ENCODE measurements around the gene PTPRM.

The PTPRM gene

DNA sequence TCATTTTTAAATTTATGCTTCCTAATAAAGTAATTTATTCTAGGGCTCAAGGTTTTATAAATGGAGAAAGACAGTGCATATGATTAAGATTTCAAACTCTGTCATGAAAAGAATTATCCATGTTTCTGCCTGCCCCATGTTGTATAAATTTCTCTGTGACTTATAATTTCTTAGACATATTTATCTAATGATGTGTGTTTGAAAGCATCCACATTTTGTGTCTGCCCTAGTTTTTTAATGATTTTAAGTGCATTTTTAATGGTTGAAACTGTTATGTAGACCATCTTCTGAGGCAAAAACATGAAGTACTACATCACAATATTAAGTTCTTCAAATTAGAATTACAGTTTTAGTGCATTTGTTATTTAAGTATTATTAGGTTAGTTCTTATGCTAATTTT is 71.2 kb downstream of the PTPRM start:
- H3K4me3 ChIP-seq (ENCODE audit: insufficient read length, low read depth) = no peak overlapping the region

DNA sequence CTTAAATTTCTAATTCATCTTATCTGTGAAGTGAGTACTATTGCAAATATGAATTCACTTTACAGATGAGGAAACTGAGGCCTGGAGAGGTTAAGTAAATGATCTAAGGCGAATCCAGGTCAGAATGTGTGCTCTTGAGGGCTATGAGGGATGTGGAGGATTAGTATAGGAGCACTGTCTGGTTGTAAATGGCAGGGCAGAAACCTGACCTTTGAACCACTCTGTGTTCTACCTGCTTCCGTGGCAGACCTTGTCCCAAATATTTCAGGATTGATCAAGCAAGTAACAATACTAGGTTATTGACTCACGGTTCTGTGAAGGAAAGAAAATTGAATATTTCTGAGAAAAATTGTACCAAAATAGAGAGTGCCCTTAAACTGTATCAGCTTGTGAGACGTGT is 74.7 kb downstream of the PTPRM start:
- H3K9me3 ChIP-seq (ENCODE audit: insufficient read depth, low read length) = no peaks in the 10 kb centered on the region
- TF ChIP-seq SUZ12 (IDR thresholded peaks at IDR 0.05; ENCODE audit: extremely low read depth, insufficient read depth, insufficient read length) (no peak), ZNF274 (IDR thresholded peaks at IDR 0.05; ENCODE audit: low read depth, low read length) (no peak), YY1 (IDR thresholded peaks at IDR 0.05; ENCODE audit: insufficient read depth, insufficient read length) (no peak)
- no peak for DNase-seq (ENCODE audit: low read depth, low spot score)

More for the DNA sequence above, 71.2 kb downstream of the PTPRM start:
- Histone ChIP-seq H3K27me3 (ENCODE audit: insufficient read depth, insufficient read length) (no peaks in the 10 kb centered on the region), H3K36me3 (ENCODE audit: insufficient read depth, insufficient read length, low read length) (no peaks in the 10 kb centered on the region), H3K9ac (ENCODE audit: insufficient read length, low read depth) (no peak overlapping the region), H3K9me3 (ENCODE audit: insufficient read depth, low read length) (no peaks in the 10 kb centered on the region), H3K4me1 (ENCODE audit: insufficient read depth, insufficient read length) (no peaks in the 10 kb centered on the region)
- DNase-seq (ENCODE audit: low read depth, low spot score) = no peak
- TF ChIP-seq YY1 (IDR thresholded peaks at IDR 0.05; ENCODE audit: insufficient read depth, insufficient read length) (no peak), ZNF274 (IDR thresholded peaks at IDR 0.05; ENCODE audit: low read depth, low read length) (no peak), SUZ12 (IDR thresholded peaks at IDR 0.05; ENCODE audit: extremely low read depth, insufficient read depth, insufficient read length) (no peak)

DNA sequence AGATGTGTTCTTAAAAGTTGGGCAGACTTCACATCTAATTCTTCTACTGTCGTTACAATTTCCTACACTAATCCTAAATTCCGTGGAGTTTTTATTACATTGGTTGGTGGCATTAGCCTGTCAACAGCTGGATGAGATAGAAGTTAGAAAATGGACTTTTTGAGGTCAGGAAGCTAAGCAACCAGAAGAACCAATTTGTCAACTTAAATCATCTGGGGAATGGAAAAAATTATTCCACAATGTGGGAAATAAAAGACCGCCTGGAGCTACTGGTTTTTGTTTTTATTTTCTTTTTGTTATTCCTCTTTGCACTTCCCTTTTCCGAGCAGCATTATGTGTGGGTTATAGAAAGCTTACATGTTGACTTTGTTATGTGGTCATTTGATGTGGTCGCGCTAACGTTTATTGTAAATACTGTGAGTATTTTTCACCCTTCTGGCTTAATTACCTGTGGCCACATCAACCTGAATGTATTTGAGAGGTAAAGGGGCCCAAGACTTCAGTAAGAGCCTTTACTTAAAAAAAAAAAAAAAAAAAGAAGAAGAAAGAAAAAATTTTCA is 75.3 kb downstream of the PTPRM start:
- no peaks in the 10 kb centered on the region for H3K27me3 ChIP-seq (ENCODE audit: insufficient read depth, insufficient read length)
- H3K9me3 ChIP-seq (ENCODE audit: insufficient read depth, low read length) = no peaks in the 10 kb centered on the region
- H3K36me3 ChIP-seq (ENCODE audit: insufficient read depth, insufficient read length, low read length) = no peaks in the 10 kb centered on the region
- no peak for DNase-seq (ENCODE audit: low read depth, low spot score)
- TF ChIP-seq SUZ12 (IDR thresholded peaks at IDR 0.05; ENCODE audit: extremely low read depth, insufficient read depth, insufficient read length) (no peak), YY1 (IDR thresholded peaks at IDR 0.05; ENCODE audit: insufficient read depth, insufficient read length) (no peak), ZNF274 (IDR thresholded peaks at IDR 0.05; ENCODE audit: low read depth, low read length) (no peak)
- no peak overlapping the region for H3K9ac ChIP-seq (ENCODE audit: insufficient read length, low read depth)
- no peak overlapping the region for H3K4me3 ChIP-seq (ENCODE audit: insufficient read length, low read depth)
- H3K4me1 ChIP-seq (ENCODE audit: insufficient read depth, insufficient read length) = no peaks in the 10 kb centered on the region

More for the DNA sequence above, 74.7 kb downstream of the PTPRM start:
- H3K27me3 ChIP-seq (ENCODE audit: insufficient read depth, insufficient read length) = no peaks in the 10 kb centered on the region
- no peaks in the 10 kb centered on the region for H3K4me1 ChIP-seq (ENCODE audit: insufficient read depth, insufficient read length)
- H3K36me3 ChIP-seq (ENCODE audit: insufficient read depth, insufficient read length, low read length) = no peaks in the 10 kb centered on the region
- H3K9ac ChIP-seq (ENCODE audit: insufficient read length, low read depth) = no peak overlapping the region
- H3K4me3 ChIP-seq (ENCODE audit: insufficient read length, low read depth) = no peak overlapping the region

DNA sequence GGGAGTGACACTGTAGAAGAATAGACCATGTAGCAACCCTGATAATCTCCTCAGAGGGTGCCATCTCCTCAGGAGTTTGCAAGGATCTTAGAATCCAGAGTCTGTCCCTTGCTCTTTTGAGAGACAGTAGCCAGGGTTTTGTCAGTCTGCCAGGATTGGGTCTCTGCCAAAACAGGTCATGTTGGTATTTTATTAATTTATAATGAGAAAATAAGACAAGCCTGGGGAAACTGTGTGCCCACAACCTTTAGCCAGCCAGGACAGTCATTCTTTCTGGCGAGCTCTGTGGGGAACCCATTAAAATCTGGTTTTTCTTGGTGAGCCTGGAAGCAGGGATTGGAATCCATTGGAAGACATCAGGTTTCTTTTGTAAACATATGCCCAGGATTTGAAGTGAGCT is 78.6 kb downstream of the PTPRM start:
- TF ChIP-seq ZNF274 (IDR thresholded peaks at IDR 0.05; ENCODE audit: low read depth, low read length) (no peak), SUZ12 (IDR thresholded peaks at IDR 0.05; ENCODE audit: extremely low read depth, insufficient read depth, insufficient read length) (no peak), YY1 (IDR thresholded peaks at IDR 0.05; ENCODE audit: insufficient read depth, insufficient read length) (no peak)
- DNase-seq (ENCODE audit: low read depth, low spot score) = no peak
- H3K27me3 ChIP-seq (ENCODE audit: insufficient read depth, insufficient read length) = no peaks in the 10 kb centered on the region

DNA sequence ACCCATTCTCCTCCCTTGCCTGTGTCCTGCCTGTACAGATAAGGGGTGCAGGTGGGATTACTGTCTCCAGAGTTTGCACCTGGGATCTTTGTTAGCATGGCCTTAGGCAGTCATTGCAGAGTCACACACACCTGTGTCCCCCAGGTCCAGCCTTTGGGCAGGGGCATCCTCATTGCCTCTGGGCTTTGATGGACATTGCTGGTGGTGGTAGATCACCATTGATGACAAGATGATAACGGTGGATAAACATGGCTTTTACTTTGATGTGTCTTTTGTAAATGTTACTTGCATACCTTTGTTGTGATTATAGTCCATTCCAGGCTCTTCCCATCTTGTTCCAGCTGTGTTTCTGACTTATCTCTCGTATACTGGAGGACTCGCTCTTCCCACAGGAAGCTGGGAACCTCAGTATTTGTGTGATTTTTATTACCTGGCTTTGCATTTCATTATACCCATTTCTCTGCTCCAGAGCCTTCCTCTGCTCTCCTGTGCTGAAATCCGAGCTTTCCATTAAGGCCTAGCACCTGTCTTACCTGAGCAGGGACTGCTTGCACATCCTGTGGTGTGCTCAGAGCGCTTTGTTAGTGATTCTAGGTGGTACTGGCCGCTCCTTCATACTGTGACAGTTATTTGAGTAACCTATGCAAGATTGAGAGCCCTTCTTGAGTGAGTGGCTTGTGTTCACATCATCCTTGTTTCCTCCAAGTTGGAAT is 79.2 kb downstream of the PTPRM start:
- H3K27me3 ChIP-seq (ENCODE audit: insufficient read depth, insufficient read length) = no peaks in the 10 kb centered on the region
- no peaks in the 10 kb centered on the region for H3K36me3 ChIP-seq (ENCODE audit: insufficient read depth, insufficient read length, low read length)
- H3K9ac ChIP-seq (ENCODE audit: insufficient read length, low read depth) = no peak overlapping the region
- no peaks in the 10 kb centered on the region for H3K4me1 ChIP-seq (ENCODE audit: insufficient read depth, insufficient read length)
- no peaks in the 10 kb centered on the region for H3K9me3 ChIP-seq (ENCODE audit: insufficient read depth, low read length)
- no peak for DNase-seq (ENCODE audit: low read depth, low spot score)
- H3K4me3 ChIP-seq (ENCODE audit: insufficient read length, low read depth) = no peak overlapping the region
- TF ChIP-seq YY1 (IDR thresholded peaks at IDR 0.05; ENCODE audit: insufficient read depth, insufficient read length) (no peak), ZNF274 (IDR thresholded peaks at IDR 0.05; ENCODE audit: low read depth, low read length) (no peak), SUZ12 (IDR thresholded peaks at IDR 0.05; ENCODE audit: extremely low read depth, insufficient read depth, insufficient read length) (no peak)

More for the DNA sequence above, 78.6 kb downstream of the PTPRM start:
- Histone ChIP-seq H3K4me1 (ENCODE audit: insufficient read depth, insufficient read length) (no peaks in the 10 kb centered on the region), H3K4me3 (ENCODE audit: insufficient read length, low read depth) (no peak overlapping the region), H3K9me3 (ENCODE audit: insufficient read depth, low read length) (no peaks in the 10 kb centered on the region), H3K36me3 (ENCODE audit: insufficient read depth, insufficient read length, low read length) (no peaks in the 10 kb centered on the region), H3K9ac (ENCODE audit: insufficient read length, low read depth) (no peak overlapping the region)

DNA sequence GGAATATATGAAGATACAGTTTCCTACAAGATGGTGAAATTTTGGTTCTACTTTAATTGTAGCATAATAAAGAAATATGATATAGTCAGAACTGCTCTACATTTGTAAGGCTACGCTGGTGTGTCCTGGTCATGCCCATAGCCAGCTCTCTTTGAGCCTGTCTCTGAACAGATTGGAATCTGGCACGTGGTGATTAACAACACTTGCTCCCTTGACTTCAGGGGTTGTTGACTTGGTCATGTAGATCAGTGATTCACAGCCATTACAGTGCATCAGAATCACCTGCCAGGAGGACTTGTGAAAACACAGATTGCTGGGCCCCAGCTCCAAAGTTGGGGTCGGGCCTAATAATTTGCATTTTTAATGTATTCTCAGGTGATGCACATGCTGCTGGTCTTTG is 80.4 kb downstream of the PTPRM start:
- Histone ChIP-seq H3K36me3 (ENCODE audit: insufficient read depth, insufficient read length, low read length) (no peaks in the 10 kb centered on the region), H3K9me3 (ENCODE audit: insufficient read depth, low read length) (no peaks in the 10 kb centered on the region), H3K4me1 (ENCODE audit: insufficient read depth, insufficient read length) (no peaks in the 10 kb centered on the region), H3K4me3 (ENCODE audit: insufficient read length, low read depth) (no peak overlapping the region), H3K9ac (ENCODE audit: insufficient read length, low read depth) (no peak overlapping the region), H3K27me3 (ENCODE audit: insufficient read depth, insufficient read length) (no peaks in the 10 kb centered on the region)
- TF ChIP-seq SUZ12 (IDR thresholded peaks at IDR 0.05; ENCODE audit: extremely low read depth, insufficient read depth, insufficient read length) = no peak
- TF ChIP-seq YY1 (IDR thresholded peaks at IDR 0.05; ENCODE audit: insufficient read depth, insufficient read length) = no peak
- no peak for TF ChIP-seq ZNF274 (IDR thresholded peaks at IDR 0.05; ENCODE audit: low read depth, low read length)
- DNase-seq (ENCODE audit: low read depth, low spot score) = no peak

DNA sequence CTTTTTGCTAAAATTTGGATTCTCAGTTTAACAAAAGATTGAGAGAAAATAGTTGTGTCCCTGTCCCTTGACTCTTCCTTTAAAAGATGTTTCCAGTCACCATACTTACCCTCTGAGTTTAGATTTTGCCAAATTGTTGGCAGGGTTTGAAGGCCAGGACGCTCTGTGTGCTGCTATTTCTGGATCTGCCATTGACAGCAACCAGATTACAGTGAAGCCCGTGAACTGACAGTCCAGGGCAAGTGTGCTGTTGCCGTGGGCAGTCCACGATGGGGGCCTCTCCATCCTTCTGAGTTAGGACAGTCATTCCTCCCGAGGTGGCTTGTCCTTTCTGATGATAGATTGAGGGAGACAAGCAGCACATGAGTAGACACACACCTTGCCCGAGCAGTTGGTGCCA is 89.9 kb downstream of the PTPRM start:
- H3K9ac ChIP-seq (ENCODE audit: insufficient read length, low read depth) = no peak overlapping the region
- no peaks in the 10 kb centered on the region for H3K9me3 ChIP-seq (ENCODE audit: insufficient read depth, low read length)
- H3K36me3 ChIP-seq (ENCODE audit: insufficient read depth, insufficient read length, low read length) = no peaks in the 10 kb centered on the region
- H3K27me3 ChIP-seq (ENCODE audit: insufficient read depth, insufficient read length) = no peaks in the 10 kb centered on the region
- TF ChIP-seq ZNF274 (IDR thresholded peaks at IDR 0.05; ENCODE audit: low read depth, low read length) = no peak
- TF ChIP-seq SUZ12 (IDR thresholded peaks at IDR 0.05; ENCODE audit: extremely low read depth, insufficient read depth, insufficient read length) = no peak
- TF ChIP-seq YY1 (IDR thresholded peaks at IDR 0.05; ENCODE audit: insufficient read depth, insufficient read length) = no peak
- no peak for DNase-seq (ENCODE audit: low read depth, low spot score)
- no peak overlapping the region for H3K4me3 ChIP-seq (ENCODE audit: insufficient read length, low read depth)
- no peaks in the 10 kb centered on the region for H3K4me1 ChIP-seq (ENCODE audit: insufficient read depth, insufficient read length)
